ENCODE results near the gene ARHGAP42. TPM values are rescaled to one million over a fixed set of nuclear protein-coding genes. Genes with fewer than 3 reads are reported as not detected.

ARHGAP42 gene
- total and polyA plus RNA-seq, 5 donors from 2014 or later, result not detected

DNA sequence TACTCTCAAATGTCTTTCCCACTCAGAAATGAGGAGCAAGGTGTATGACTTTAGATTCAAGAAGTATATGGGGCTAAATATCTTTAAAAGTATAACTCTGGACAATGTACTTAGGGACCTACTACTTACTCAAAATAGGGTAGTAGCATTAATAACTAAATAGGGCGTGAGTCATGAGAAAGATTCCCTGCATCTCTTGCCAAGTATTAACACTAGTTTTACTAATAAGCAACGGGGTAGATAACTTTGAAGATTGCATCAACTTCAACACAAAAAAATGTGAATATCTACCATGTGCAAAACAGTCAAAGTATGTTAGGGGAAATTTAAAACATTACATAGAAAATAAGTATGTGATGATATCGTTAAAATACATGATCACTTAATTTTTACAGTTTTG is 342.9 kb downstream of the ARHGAP42 start:
- Histone ChIP-seq H3K36me3 (ENCODE audit: control insufficient read depth, insufficient read depth, low read length) (no peaks in the 10 kb centered on the region), H3K4me3 (ENCODE audit: low read depth, low read length) (no peak overlapping the region), H3K4me1 (ENCODE audit: control insufficient read depth, insufficient read depth, low read length, poor library complexity, severe bottlenecking) (no peaks in the 10 kb centered on the region), H3K27ac (ENCODE audit: insufficient read depth, low read length, poor library complexity, severe bottlenecking) (no peak overlapping the region), H3K27me3 (ENCODE audit: control insufficient read depth, insufficient read depth, low read length) (no peaks in the 10 kb centered on the region), H3K9me3 (ENCODE audit: control insufficient read depth in 2 of 2, low read length in 2 of 2) (no peaks in the 10 kb centered on the region)
- H3K27ac Mint-ChIP-seq, result no peak overlapping the region
- no peaks in the 10 kb centered on the region for H3K36me3 Mint-ChIP-seq
- ATAC-seq (ENCODE audit: low read depth in 2 of 2), result no peak
- no peak for DNase-seq
- H3K4me1 Mint-ChIP-seq, result no peaks in the 10 kb centered on the region
- H3K4me3 Mint-ChIP-seq, result no peak overlapping the region
- peaks cover 0 to 17% (median 5%) of the 10 kb centered on the region in 7 donors for H3K9me3 Mint-ChIP-seq
- H3K27me3 Mint-ChIP-seq, result no peaks in the 10 kb centered on the region

DNA sequence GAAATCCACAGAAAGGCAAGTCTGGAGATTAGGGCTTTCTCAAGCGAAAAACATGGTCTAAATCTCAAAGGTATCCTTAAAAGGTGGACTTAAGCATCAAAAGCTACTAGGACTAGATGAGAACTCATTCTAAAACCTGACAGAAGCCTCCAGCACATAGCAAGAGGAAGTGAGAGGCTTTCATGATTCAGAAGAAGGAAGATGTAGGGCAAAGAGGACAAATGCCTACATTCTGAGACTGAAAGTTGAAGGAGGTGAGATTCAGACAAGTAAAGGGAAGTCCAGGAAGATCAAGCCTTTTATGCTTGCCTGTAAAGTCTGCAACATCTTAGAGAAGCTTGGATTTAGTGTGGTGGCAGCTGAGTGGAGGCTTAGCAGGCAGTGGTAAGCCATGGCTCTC is 343.6 kb downstream of the ARHGAP42 start:
- H3K36me3 Mint-ChIP-seq, result no peaks in the 10 kb centered on the region
- no peak overlapping the region for H3K27ac Mint-ChIP-seq
- ATAC-seq (ENCODE audit: low read depth in 2 of 2), result no peak

DNA sequence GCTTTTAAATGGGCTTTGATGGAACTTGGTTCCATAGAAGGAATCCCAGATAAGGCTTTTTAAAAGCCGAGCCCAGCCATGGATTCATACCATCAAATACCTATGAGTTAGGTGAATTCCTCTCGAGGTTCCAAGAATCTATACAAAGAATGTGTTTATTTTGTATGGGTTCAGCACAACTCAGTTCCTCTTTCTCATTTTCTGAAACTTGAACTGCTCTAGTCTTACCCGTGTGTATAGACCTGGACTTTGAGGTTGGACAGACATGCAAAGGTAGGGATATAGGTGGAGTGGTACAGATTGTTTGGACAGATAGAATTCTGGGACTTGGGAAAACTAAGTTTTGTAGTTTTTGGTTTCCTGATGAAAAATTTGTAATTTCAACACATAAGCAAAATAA is 344.6 kb downstream of the ARHGAP42 start:
- H3K27ac ChIP-seq (ENCODE audit: insufficient read depth, low read length, poor library complexity, severe bottlenecking), result no peak overlapping the region
- Mint-ChIP-seq H3K27me3 (no peaks in the 10 kb centered on the region), H3K4me3 (no peak overlapping the region), H3K4me1 (no peaks in the 10 kb centered on the region), H3K27ac (no peak overlapping the region), H3K36me3 (no peaks in the 10 kb centered on the region), H3K9me3 (peaks cover 0 to 17% (median 5%) of the 10 kb centered on the region in 7 donors)
- ATAC-seq (ENCODE audit: low read depth in 2 of 2) (no peak), DNase-seq (no peak)
- no peak overlapping the region for H3K4me3 ChIP-seq (ENCODE audit: low read depth, low read length)
- no peaks in the 10 kb centered on the region for H3K27me3 ChIP-seq (ENCODE audit: control insufficient read depth, insufficient read depth, low read length)
- H3K9me3 ChIP-seq (ENCODE audit: control insufficient read depth in 2 of 2, low read length in 2 of 2), result no peaks in the 10 kb centered on the region
- no peaks in the 10 kb centered on the region for H3K36me3 ChIP-seq (ENCODE audit: control insufficient read depth, insufficient read depth, low read length)
- H3K4me1 ChIP-seq (ENCODE audit: control insufficient read depth, insufficient read depth, low read length, poor library complexity, severe bottlenecking), result no peaks in the 10 kb centered on the region

More for the DNA sequence above, 343.6 kb downstream of the ARHGAP42 start:
- no peak overlapping the region for H3K4me3 ChIP-seq (ENCODE audit: low read depth, low read length)
- no peak for DNase-seq
- peaks cover 0 to 17% (median 5%) of the 10 kb centered on the region in 7 donors for H3K9me3 Mint-ChIP-seq
- H3K27me3 ChIP-seq (ENCODE audit: control insufficient read depth, insufficient read depth, low read length), result no peaks in the 10 kb centered on the region
- no peaks in the 10 kb centered on the region for H3K4me1 Mint-ChIP-seq
- H3K4me3 Mint-ChIP-seq, result no peak overlapping the region
- no peak overlapping the region for H3K27ac ChIP-seq (ENCODE audit: insufficient read depth, low read length, poor library complexity, severe bottlenecking)
- H3K4me1 ChIP-seq (ENCODE audit: control insufficient read depth, insufficient read depth, low read length, poor library complexity, severe bottlenecking), result no peaks in the 10 kb centered on the region
- H3K36me3 ChIP-seq (ENCODE audit: control insufficient read depth, insufficient read depth, low read length), result no peaks in the 10 kb centered on the region
- H3K9me3 ChIP-seq (ENCODE audit: control insufficient read depth in 2 of 2, low read length in 2 of 2), result no peaks in the 10 kb centered on the region
- no peaks in the 10 kb centered on the region for H3K27me3 Mint-ChIP-seq

DNA sequence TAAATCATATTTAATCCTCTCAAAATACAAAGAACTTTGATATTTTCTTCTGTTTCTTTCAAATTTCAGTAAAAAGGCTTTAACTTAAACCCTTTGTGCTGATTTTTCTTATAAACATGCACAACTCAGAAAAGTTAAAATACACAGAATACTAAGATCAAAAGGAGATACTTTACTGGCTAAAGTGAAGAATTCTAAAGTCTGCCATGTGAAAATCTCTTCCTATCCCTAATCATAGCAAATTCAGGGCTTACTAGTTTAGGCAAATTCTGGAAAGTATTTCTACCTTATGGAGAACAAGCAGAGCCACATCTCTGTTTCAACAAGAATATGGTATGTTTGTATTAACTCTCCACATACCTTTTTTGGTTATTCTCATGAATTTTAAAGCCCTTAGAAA is 345.9 kb downstream of the ARHGAP42 start:
- ATAC-seq (ENCODE audit: low read depth in 2 of 2), result no peak
- no peaks in the 10 kb centered on the region for H3K27me3 ChIP-seq (ENCODE audit: control insufficient read depth, insufficient read depth, low read length)
- no peaks in the 10 kb centered on the region for H3K9me3 ChIP-seq (ENCODE audit: control insufficient read depth in 2 of 2, low read length in 2 of 2)
- DNase-seq, result no peak
- H3K4me1 ChIP-seq (ENCODE audit: control insufficient read depth, insufficient read depth, low read length, poor library complexity, severe bottlenecking), result no peaks in the 10 kb centered on the region
- no peaks in the 10 kb centered on the region for H3K27me3 Mint-ChIP-seq
- no peak overlapping the region for H3K27ac Mint-ChIP-seq
- H3K4me3 ChIP-seq (ENCODE audit: low read depth, low read length), result no peak overlapping the region
- no peak overlapping the region for H3K27ac ChIP-seq (ENCODE audit: insufficient read depth, low read length, poor library complexity, severe bottlenecking)
- H3K36me3 ChIP-seq (ENCODE audit: control insufficient read depth, insufficient read depth, low read length), result no peaks in the 10 kb centered on the region
- no peaks in the 10 kb centered on the region for H3K36me3 Mint-ChIP-seq
- no peak overlapping the region for H3K4me3 Mint-ChIP-seq
- no peaks in the 10 kb centered on the region for H3K4me1 Mint-ChIP-seq
- H3K9me3 Mint-ChIP-seq, result peaks cover 0 to 17% (median 5%) of the 10 kb centered on the region in 7 donors

DNA sequence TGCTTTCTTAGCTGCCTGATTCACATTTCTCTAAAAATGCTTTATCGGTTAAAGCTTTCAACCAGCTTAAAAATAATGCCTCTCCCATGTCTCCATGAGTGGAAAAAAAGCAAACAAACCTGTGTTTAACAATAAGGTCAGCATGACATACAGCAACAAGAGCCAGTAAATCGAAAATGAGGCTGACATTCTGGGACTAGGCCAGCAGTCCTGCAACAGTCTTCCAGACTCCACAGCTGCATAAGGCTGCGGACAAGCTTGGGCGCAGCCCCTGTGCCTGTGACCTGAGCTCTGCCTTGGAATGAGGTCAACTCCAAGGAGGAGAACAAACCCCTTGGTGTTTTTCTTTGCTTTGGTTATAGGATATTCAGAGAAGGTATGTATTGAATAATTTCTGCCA is 347.0 kb downstream of the ARHGAP42 start:
- H3K4me3 ChIP-seq (ENCODE audit: low read depth, low read length), result no peak overlapping the region
- DNase-seq, result no peak
- no peak overlapping the region for H3K27ac ChIP-seq (ENCODE audit: insufficient read depth, low read length, poor library complexity, severe bottlenecking)
- no peak overlapping the region for H3K4me3 Mint-ChIP-seq
- no peaks in the 10 kb centered on the region for H3K36me3 Mint-ChIP-seq
- no peaks in the 10 kb centered on the region for H3K27me3 Mint-ChIP-seq
- H3K27ac Mint-ChIP-seq, result no peak overlapping the region
- H3K4me1 Mint-ChIP-seq, result no peaks in the 10 kb centered on the region
- H3K4me1 ChIP-seq (ENCODE audit: control insufficient read depth, insufficient read depth, low read length, poor library complexity, severe bottlenecking), result no peaks in the 10 kb centered on the region
- no peaks in the 10 kb centered on the region for H3K27me3 ChIP-seq (ENCODE audit: control insufficient read depth, insufficient read depth, low read length)
- H3K9me3 Mint-ChIP-seq, result peaks cover 0 to 17% (median 3%) of the 10 kb centered on the region in 7 donors
- no peak for ATAC-seq (ENCODE audit: low read depth in 2 of 2)
- no peaks in the 10 kb centered on the region for H3K9me3 ChIP-seq (ENCODE audit: control insufficient read depth in 2 of 2, low read length in 2 of 2)
- H3K36me3 ChIP-seq (ENCODE audit: control insufficient read depth, insufficient read depth, low read length), result no peaks in the 10 kb centered on the region

DNA sequence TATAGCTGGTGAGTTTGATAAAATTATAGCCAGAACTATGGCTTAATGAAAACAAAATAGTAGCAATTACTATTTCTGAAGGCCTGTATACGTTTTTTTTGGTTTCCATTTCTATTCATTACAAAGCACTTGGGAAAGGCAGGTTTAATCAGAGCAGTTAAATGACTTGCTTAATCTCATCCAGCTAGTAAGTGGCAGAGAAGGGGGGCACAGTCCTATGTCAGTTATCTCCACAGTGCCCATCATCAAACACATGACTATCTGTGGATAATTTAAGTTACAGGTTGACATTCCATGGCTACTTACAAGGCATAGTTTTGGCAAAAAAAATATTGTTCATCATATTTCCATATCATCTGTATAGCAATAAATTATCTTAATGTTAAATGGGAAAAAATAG is 348.8 kb downstream of the ARHGAP42 start:
- H3K36me3 Mint-ChIP-seq, result no peaks in the 10 kb centered on the region

More for the DNA sequence above, 348.8 kb downstream of the ARHGAP42 start:
- no peaks in the 10 kb centered on the region for H3K36me3 ChIP-seq (ENCODE audit: control insufficient read depth, insufficient read depth, low read length)
- no peak overlapping the region for H3K27ac ChIP-seq (ENCODE audit: insufficient read depth, low read length, poor library complexity, severe bottlenecking)
- H3K9me3 ChIP-seq (ENCODE audit: control insufficient read depth in 2 of 2, low read length in 2 of 2), result no peaks in the 10 kb centered on the region
- no peaks in the 10 kb centered on the region for H3K4me1 ChIP-seq (ENCODE audit: control insufficient read depth, insufficient read depth, low read length, poor library complexity, severe bottlenecking)
- no peaks in the 10 kb centered on the region for H3K27me3 ChIP-seq (ENCODE audit: control insufficient read depth, insufficient read depth, low read length)
- no peak for DNase-seq
- Mint-ChIP-seq H3K27ac (no peak overlapping the region), H3K4me1 (no peaks in the 10 kb centered on the region), H3K4me3 (no peak overlapping the region), H3K27me3 (no peaks in the 10 kb centered on the region), H3K9me3 (peaks cover 0 to 16% (median 4%) of the 10 kb centered on the region in 7 donors)
- ATAC-seq (ENCODE audit: low read depth in 2 of 2), result no peak
- no peak overlapping the region for H3K4me3 ChIP-seq (ENCODE audit: low read depth, low read length)
